Adipocyte (in vitro differentiated cells): Measurements from ENCODE around the gene CMTM7.
"Not testable (repeated sequence)": the region's sequence is repeated elsewhere in the genome, so short reads cannot be mapped to it uniquely, and the experiment has no call there.

Experiments
- DNase-seq: peaks from one replicate; pipeline ENCODE4 v3.0.0-alpha.2; 2015; ENCODE audit warnings: low read depth
- H3K27me3 ChIP-seq: replicated peaks from 2 replicates; pipeline ENCODE4 v1.7.0; 2013; ENCODE audit warnings: mild to moderate bottlenecking, low read length, moderate library complexity; ENCODE audit not compliant: control insufficient read depth, insufficient read depth
- H3K36me3 ChIP-seq: 2 replicates; pipeline ENCODE4 v1.7.0; 2013; ENCODE audit warnings: low read length, mild to moderate bottlenecking, moderate library complexity; ENCODE audit not compliant: control insufficient read depth, insufficient read depth, severe bottlenecking
- H3K4me1 ChIP-seq: 2 replicates; pipeline ENCODE4 v1.7.0; 2013; ENCODE audit warnings: mild to moderate bottlenecking, low read length, moderate library complexity; ENCODE audit not compliant: control insufficient read depth, insufficient read depth
- H3K4me3 ChIP-seq: 2 replicates; pipeline ENCODE4 v1.7.0; 2013; ENCODE audit warnings: mild to moderate bottlenecking, low read length, moderate library complexity
- H3K9ac ChIP-seq: 2 replicates; pipeline ENCODE4 v1.7.0; 2013; ENCODE audit warnings: mild to moderate bottlenecking, low read length, moderate library complexity
- H3K9me3 ChIP-seq: 2 replicates; pipeline ENCODE4 v1.7.0; 2013; ENCODE audit warnings: mild to moderate bottlenecking, low read length, moderate library complexity; ENCODE audit not compliant: control insufficient read depth

Gene CMTM7

GRCh38 chr3:32455609-32456428 lies 64.2 kb downstream of the CMTM7 start:
- no peak overlapping the region for H3K4me3 ChIP-seq
- no peaks in the 10 kb centered on the region for H3K9me3 ChIP-seq
- H3K9ac ChIP-seq: no peak overlapping the region
- H3K27me3 ChIP-seq: no peaks in the 10 kb centered on the region
- no peak for DNase-seq
- peaks cover 25% of the 10 kb centered on the region for H3K36me3 ChIP-seq
- H3K4me1 ChIP-seq: peaks cover 9% of the 10 kb centered on the region

GRCh38 chr3:32456429-32457130 lies 64.9 kb downstream of the CMTM7 start:
- no peaks in the 10 kb centered on the region for H3K27me3 ChIP-seq
- H3K9ac ChIP-seq: no peak overlapping the region
- peaks cover 9% of the 10 kb centered on the region for H3K4me1 ChIP-seq
- DNase-seq: no peak
- no peaks in the 10 kb centered on the region for H3K9me3 ChIP-seq
- H3K4me3 ChIP-seq: no peak overlapping the region
- H3K36me3 ChIP-seq: peaks cover 25% of the 10 kb centered on the region

- H3K9ac ChIP-seq: no peak overlapping the region
- H3K4me1 ChIP-seq: peaks cover 8% of the 10 kb centered on the region
- no peak for DNase-seq
- peaks cover 17% of the 10 kb centered on the region for H3K36me3 ChIP-seq
- H3K9me3 ChIP-seq: no peaks in the 10 kb centered on the region
- H3K4me3 ChIP-seq: no peak overlapping the region
- H3K27me3 ChIP-seq: no peaks in the 10 kb centered on the region
These were observed 66.4 kb downstream of the CMTM7 start for GRCh38 chr3:32457971-32458471.

GRCh38 chr3:32459450-32459849 lies 67.8 kb downstream of the CMTM7 start:
- Histone ChIP-seq H3K9ac (no peak overlapping the region), H3K27me3 (no peaks in the 10 kb centered on the region), H3K36me3 (peaks cover 15% of the 10 kb centered on the region), H3K4me3 (no peak overlapping the region), H3K4me1 (no peaks in the 10 kb centered on the region), H3K9me3 (no peaks in the 10 kb centered on the region)
- no peak for DNase-seq

- DNase-seq: no peak
These were observed 68.5 kb downstream of the CMTM7 start for GRCh38 chr3:32460031-32460749.

GRCh38 chr3:32460817-32461496 lies 69.3 kb downstream of the CMTM7 start:
- not testable (repeated sequence) for DNase-seq, H3K36me3 ChIP-seq, H3K9me3 ChIP-seq, H3K27me3 ChIP-seq, H3K9ac ChIP-seq, H3K4me1 ChIP-seq, H3K4me3 ChIP-seq

More at GRCh38 chr3:32460031-32460749, 68.5 kb downstream of the CMTM7 start:
- Histone ChIP-seq H3K4me3 (no peak overlapping the region), H3K9ac (no peak overlapping the region), H3K36me3 (peaks cover 8% of the 10 kb centered on the region), H3K27me3 (no peaks in the 10 kb centered on the region), H3K9me3 (no peaks in the 10 kb centered on the region), H3K4me1 (no peaks in the 10 kb centered on the region)

GRCh38 chr3:32462191-32462986 lies 70.7 kb downstream of the CMTM7 start:
- DNase-seq, H3K36me3 ChIP-seq, H3K9me3 ChIP-seq, H3K9ac ChIP-seq, H3K4me1 ChIP-seq, H3K27me3 ChIP-seq, H3K4me3 ChIP-seq: not testable (repeated sequence)

- not testable (repeated sequence) for H3K27me3 ChIP-seq
These were observed 71.8 kb downstream of the CMTM7 start for GRCh38 chr3:32463415-32463814.

GRCh38 chr3:32464726-32465125 lies 73.1 kb downstream of the CMTM7 start:
- H3K27me3 ChIP-seq, H3K4me1 ChIP-seq: not testable (repeated sequence)

More at GRCh38 chr3:32463415-32463814, 71.8 kb downstream of the CMTM7 start:
- not testable (repeated sequence) for H3K4me3 ChIP-seq, H3K9ac ChIP-seq, H3K4me1 ChIP-seq, H3K36me3 ChIP-seq, H3K9me3 ChIP-seq
- DNase-seq: peak; percentile 37

GRCh38 chr3:32466808-32467207 lies 75.2 kb downstream of the CMTM7 start:
- H3K36me3 ChIP-seq, DNase-seq, H3K27me3 ChIP-seq, H3K9ac ChIP-seq, H3K4me3 ChIP-seq, H3K9me3 ChIP-seq: not testable (repeated sequence)
- H3K4me1 ChIP-seq: peaks cover 17% of the 10 kb centered on the region

More at GRCh38 chr3:32464726-32465125, 73.1 kb downstream of the CMTM7 start:
- not testable (repeated sequence) for H3K9me3 ChIP-seq, H3K9ac ChIP-seq, H3K36me3 ChIP-seq, DNase-seq, H3K4me3 ChIP-seq
